ENCODE results near the gene NAGLU.

The NAGLU gene

GRCh38 chr17:42536048-42536371 lies at the start of gene NAGLU:
Gene NAGLU, plus strand, starts transcription at chr17:42536241. Its CDS starts 32 bp downstream, at chr17:42536273.
- peak; percentile 68 for DNase-seq

DNA sequence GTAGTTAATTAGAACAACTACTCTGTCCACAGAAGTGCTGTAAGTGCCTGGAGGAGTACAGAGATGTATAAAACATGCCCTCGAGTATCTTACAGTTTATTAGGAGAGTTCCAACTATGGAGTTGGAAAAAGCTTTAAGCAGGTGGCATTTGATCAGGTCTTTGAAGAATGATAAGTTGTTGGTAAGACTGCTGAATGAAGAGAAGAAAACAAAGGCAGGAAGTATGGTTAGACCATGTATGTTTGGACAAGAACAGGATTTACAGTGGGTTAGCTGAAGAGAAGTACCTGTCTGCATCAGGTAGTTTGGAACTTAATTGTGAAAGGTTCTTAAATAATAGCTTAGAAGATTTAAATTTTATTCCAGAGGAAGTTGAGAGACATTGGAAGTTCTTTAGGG lies 48.0 kb upstream of the NAGLU start:
- DNase-seq: no peak

- no peak for DNase-seq
These were observed 42.7 kb upstream of the NAGLU start for GRCh38 chr17:42493319-42493718.

- no peak for DNase-seq
These were observed 41.4 kb upstream of the NAGLU start for GRCh38 chr17:42494673-42495072.

DNA sequence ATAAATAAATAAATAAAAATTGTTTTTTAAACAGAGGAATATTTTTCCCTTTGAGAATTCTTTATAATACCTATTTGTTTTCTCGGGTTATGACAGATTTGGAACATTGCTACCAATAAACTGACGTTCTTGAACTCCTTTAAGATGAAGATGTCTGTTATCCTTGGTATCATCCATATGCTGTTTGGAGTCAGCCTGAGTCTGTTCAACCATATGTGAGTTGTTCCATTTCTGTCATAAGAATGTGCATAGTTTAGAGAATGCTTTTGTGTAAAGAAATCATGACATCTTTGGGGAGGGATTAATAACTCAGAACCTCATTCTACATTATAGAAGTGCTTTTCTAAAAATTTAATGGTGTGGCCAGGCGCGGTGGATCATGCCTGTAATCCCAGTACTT lies 37.2 kb upstream of the NAGLU start:
- DNase-seq: no peak

DNA sequence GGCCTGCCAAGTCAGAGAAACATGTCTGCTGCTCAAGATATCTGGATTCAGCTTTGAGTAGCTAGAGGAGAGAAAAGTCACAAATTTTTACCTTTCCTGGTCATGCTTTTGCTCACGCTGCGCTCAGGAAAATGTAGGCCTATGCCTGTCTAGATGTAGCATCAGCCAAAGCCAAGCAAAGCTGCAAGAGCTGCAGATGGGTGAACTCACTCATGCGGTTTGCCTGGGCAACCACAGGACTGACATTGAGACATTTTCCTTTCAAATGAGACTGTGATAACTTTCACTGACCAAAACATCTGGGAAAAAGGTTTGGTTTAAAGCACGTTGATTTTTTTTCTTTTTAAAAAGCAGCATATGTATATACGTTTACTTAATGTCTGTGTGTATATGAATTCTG lies 34.0 kb upstream of the NAGLU start:
- DNase-seq: no peak

- DNase-seq: no peak
These were observed 33.1 kb upstream of the NAGLU start for GRCh38 chr17:42502926-42503325.

DNA sequence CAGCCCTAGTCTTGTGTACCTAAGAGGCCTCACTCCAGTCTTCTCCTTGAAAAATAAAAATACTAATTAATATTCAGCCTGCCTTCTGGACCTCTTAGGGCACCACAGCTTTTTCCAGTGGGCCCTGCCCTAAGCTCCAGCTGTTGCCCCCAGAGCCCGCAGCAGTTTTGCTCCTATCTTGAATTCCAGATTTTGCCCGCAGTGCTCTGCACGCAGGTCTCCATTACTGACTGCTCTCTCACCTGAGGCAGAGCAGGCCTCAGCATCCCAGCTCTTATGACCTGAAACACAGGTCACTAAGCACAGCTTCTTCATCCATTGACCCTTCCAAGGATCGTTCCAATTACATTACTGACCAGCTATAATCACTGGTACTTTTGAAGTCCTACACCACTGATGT lies 28.4 kb upstream of the NAGLU start:
- no peak for DNase-seq

DNA sequence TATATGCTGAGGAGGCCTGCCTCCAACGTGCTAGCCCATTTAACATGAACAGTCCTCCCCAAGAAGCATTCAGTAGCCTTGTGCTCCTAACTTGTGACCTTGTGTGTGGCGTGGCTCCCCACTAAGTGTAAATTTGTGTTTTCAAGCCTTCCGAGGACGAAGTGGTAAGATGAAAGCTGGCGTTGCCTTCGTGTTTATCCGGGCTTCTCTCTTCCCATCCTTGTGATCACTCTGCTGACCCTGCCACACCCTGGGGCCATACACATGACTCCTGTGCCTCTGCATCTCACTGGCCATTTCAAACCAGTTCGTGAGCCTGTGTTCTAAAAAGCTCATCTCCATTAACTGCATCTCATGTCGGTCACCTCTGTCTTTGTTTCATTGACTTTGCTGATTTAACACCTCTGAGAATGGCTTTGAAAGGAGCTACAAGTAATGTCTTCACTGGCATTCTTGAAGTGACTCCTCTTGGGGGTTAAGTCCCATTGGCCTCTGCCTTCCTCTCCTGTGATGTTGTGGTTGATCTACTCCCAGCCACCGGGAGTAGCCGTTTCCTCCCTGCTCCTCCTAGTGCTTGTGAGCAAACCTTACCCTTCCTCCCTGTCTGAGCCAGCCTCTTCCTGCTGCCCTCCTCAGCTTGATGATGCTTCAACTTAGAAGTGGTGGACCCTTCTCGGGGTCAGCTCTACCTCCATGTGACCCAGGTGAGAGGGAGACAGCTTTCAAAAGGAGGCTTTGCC lies 27.4 kb upstream of the NAGLU start:
- DNase-seq: no peak

GRCh38 chr17:42509409-42509808 lies 26.6 kb upstream of the NAGLU start:
- DNase-seq: no peak

DNA sequence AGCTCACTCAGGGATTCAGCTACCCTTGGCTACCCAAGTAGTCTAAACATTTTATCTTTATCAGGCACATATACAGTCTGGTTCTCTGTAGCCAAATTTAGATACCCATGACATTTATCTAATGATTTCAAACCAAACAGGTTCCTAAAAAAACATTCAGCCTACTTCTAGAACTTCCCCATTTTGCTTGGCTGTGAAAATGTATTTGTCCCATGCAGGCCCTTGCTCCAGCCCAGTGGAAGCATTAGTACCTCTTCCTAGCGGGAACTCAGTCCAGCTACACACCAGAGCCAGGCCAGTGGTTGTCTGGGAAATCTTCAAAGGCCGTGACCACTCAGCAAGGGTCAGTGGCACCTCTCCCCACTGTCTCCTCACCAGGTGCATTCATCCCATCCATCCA lies 26.2 kb upstream of the NAGLU start:
- DNase-seq: no peak

- no peak for DNase-seq
These were observed 23.8 kb upstream of the NAGLU start for GRCh38 chr17:42512246-42512645.

GRCh38 chr17:42512733-42513251 lies 23.2 kb upstream of the NAGLU start:
- no peak for DNase-seq

DNA sequence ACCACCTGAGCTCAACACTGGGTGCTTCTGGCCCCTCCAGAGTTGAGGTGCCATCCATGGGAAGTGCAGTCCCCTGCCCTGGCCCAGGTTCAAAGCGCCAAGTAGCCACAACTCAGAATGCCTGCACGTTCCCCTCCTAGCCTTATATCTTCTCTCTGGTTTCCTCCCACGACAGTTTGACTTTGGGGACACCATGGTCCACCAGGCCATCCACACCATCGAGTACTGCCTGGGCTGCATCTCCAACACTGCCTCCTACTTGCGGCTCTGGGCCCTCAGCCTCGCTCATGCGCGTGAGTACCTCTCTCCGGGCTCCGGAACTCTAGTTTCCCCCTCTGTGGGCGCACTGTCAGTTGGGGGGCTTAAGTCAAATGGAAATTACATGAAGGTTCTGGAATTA lies 22.4 kb upstream of the NAGLU start:
- no peak for DNase-seq

GRCh38 chr17:42514279-42514678 lies 21.8 kb upstream of the NAGLU start:
- DNase-seq: no peak

GRCh38 chr17:42514867-42515266 lies 21.2 kb upstream of the NAGLU start:
- no peak for DNase-seq

GRCh38 chr17:42517516-42517915 lies 18.5 kb upstream of the NAGLU start:
- peak; percentile 48 for DNase-seq

GRCh38 chr17:42518046-42518754 lies 17.8 kb upstream of the NAGLU start:
- DNase-seq: peak; percentile 83

GRCh38 chr17:42518755-42519545 lies 17.1 kb upstream of the NAGLU start:
- DNase-seq: peak; percentile 23

GRCh38 chr17:42519546-42520491 lies 16.2 kb upstream of the NAGLU start:
- peak; percentile 48 for DNase-seq

DNA sequence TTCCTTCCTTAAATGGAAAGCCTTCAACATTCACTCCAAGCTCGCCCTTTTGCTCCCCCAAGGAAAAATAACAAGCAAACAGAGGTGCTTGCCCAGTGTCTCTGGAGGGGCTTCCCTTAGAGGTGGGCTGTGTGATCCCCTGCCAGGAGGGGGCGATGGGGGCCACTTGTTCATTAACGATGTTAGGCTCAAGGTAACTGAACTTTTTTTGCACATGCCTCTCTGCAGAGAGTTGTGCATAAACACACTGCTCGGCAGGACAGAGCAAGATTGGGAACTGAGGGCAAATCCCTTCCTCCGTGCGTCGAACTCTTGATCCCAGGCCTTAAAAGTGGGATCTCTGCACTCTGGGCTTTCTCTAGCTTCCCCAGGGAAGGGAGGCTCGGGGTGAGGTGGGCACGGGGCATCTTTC lies 15.5 kb upstream of the NAGLU start:
- DNase-seq: no peak

GRCh38 chr17:42521036-42521435 lies 15.0 kb upstream of the NAGLU start:
- DNase-seq: no peak
